Naive B cell (primary cell): ENCODE data around the gene CARD11. TPM values are rescaled to one million over a fixed set of nuclear protein-coding genes. Genes with fewer than 3 reads are reported as not detected.

ENCODE experiments used
- ATAC-seq, 2 donors: fragments of 150-1000 bp; cut with Tn5 transposase; 2 replicates each; pipeline ENCODE4 v1.10.0; 2021; ENCODE audit warnings: low read depth in 2 of 2, mild to moderate bottlenecking in 2 of 2, moderate library complexity in 2 of 2
- DNase-seq: peaks from one replicate; pipeline ENCODE4 v3.0.0; 2022
- H3K27ac Mint-ChIP-seq, 6 donors: one replicate each; pipeline ENCODE4 v1.8.0; 2020 to 2022; ENCODE audit warnings: mild to moderate bottlenecking in 6 of 6, mixed read lengths in 6 of 6, moderate library complexity in 5 of 6, inconsistent platforms in 2 of 6
- H3K27me3 Mint-ChIP-seq, 3 donors: one replicate each; pipeline ENCODE4 v1.8.0; 2021 to 2022; ENCODE audit warnings: mixed read lengths in 3 of 3, mild to moderate bottlenecking in 1 of 3
- H3K36me3 Mint-ChIP-seq, 2 donors: one replicate each; pipeline ENCODE4 v1.8.0; 2020 to 2022; ENCODE audit warnings: mixed read lengths in 2 of 2, inconsistent platforms in 1 of 2, mild to moderate bottlenecking in 1 of 2
- H3K4me1 Mint-ChIP-seq, 3 donors: one replicate each; pipeline ENCODE4 v1.8.0; 2020 to 2022; ENCODE audit warnings: mixed read lengths in 3 of 3, inconsistent platforms in 1 of 3, mild to moderate bottlenecking in 1 of 3, moderate library complexity in 1 of 3
- H3K4me3 Mint-ChIP-seq, 8 donors: one replicate each; pipeline ENCODE4 v1.8.0; 2020 to 2022; ENCODE audit warnings: mild to moderate bottlenecking in 8 of 8, mixed read lengths in 8 of 8, moderate library complexity in 8 of 8, inconsistent platforms in 2 of 8
- H3K9me3 Mint-ChIP-seq, 7 donors: one replicate each; pipeline ENCODE4 v1.8.0; 2020 to 2022; ENCODE audit warnings: mixed read lengths in 7 of 7, mild to moderate bottlenecking in 5 of 7, inconsistent platforms in 2 of 7, moderate library complexity in 1 of 7
- polyA plus RNA-seq, 6 donors: library from polyadenylated mRNA; unstranded; fragments of 300-500 nt; fragmentation: Illumina TruSeq; gene quantifications; one replicate each; pipeline ENCODE4 v1.2.3, GENCODE V29; 2021; ENCODE audit warnings: low read depth in 6 of 6

Gene CARD11
- polyA plus RNA-seq, 6 donors from 2014 or later, result 9.4 to 55.3 (median 17.5) TPM

DNA sequence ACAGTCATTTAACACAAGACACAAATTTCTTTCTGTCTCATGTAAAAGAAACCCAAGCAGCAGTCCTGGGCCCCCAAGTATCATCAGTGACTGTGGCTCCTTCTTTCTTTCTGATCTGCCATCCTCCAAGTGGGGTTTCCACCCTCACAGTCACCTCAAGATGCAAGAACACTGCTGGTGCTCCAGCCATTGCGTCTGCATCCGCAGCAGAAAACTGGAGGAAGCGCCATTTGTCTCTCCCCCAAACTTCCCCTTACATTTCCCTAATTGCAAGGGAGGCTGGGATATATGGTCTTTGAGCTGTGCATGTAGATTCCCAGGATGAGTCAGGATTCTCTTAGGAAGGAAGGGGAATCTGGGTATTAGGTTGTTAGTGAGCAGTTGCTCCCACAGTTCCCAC, 138.6 kb downstream of the CARD11 start:
- ATAC-seq, result no peak
- no peak overlapping the region for H3K4me3 Mint-ChIP-seq
- no peaks in the 10 kb centered on the region for H3K27me3 Mint-ChIP-seq
- DNase-seq, result no peak
- H3K9me3 Mint-ChIP-seq, result peaks cover 0 to 7% (median 3%) of the 10 kb centered on the region in 7 donors
- peaks cover 8 to 16% (median 14%) of the 10 kb centered on the region in 3 donors for H3K4me1 Mint-ChIP-seq
- peaks cover 16 to 37% of the 10 kb centered on the region in 2 donors for H3K36me3 Mint-ChIP-seq
- H3K27ac Mint-ChIP-seq, result peak overlapping the region in 3 of 6 donors; percentile 43 to 63 (median 52)

DNA sequence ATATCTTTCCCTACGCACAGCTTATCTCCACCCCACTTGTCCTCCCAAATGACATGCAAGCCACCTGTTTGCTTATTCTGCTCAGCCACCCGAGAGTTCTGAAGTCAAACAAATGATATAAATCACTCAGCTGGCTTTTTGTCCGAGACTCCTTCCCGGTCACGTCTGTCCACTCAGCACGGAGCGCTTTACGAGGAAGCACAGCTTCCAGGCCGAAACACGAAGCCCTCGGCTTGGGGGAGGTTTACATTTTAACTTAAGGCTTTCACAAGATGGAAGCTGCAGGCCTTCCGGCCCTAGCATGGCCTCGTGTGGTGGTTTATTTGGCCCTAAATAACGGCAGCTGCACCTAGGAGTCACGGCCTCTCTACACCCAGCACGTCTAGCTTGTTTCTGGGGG, 139.5 kb downstream of the CARD11 start:
- Mint-ChIP-seq H3K9me3 (peaks cover 0 to 9% (median 3%) of the 10 kb centered on the region in 7 donors), H3K27ac (peak overlapping the region in 3 of 6 donors; percentile 43 to 91 (median 73)), H3K27me3 (no peaks in the 10 kb centered on the region), H3K36me3 (peaks cover 16 to 37% of the 10 kb centered on the region in 2 donors), H3K4me3 (no peak overlapping the region), H3K4me1 (peaks cover 4 to 14% (median 10%) of the 10 kb centered on the region in 3 donors)
- ATAC-seq (no peak), DNase-seq (no peak)

DNA sequence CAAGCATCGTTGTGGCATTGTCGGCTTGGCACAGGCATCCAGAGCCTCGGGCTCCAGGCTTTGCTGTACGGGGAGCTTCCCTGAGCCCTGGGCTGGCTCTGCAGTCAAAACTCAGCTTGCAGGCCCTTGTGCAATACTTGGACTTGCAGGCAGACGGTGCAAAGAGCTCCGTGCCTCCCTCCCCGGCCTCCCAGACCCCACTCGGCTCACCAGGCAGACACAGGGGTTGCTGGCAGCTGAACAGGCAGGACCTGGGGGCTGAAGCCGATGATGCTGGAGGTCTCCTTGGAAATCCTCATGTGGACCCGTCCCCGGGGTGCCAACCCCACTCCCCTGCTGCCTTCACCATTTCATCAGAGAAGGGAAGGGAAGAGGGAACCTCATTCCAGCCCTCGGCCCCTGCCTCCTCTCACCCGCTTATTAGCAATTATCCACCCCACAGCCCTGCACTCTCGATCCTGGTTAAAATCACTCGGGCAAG, 139.9 kb downstream of the CARD11 start:
- Mint-ChIP-seq H3K4me1 (peaks cover 4 to 12% (median 9%) of the 10 kb centered on the region in 3 donors), H3K36me3 (peaks cover 16 to 37% of the 10 kb centered on the region in 2 donors), H3K9me3 (peaks cover 0 to 9% (median 3%) of the 10 kb centered on the region in 7 donors), H3K27ac (peak overlapping the region in 3 of 6 donors; percentile 43 to 91 (median 73)), H3K4me3 (no peak overlapping the region), H3K27me3 (no peaks in the 10 kb centered on the region)
- ATAC-seq (no peak), DNase-seq (no peak)

DNA sequence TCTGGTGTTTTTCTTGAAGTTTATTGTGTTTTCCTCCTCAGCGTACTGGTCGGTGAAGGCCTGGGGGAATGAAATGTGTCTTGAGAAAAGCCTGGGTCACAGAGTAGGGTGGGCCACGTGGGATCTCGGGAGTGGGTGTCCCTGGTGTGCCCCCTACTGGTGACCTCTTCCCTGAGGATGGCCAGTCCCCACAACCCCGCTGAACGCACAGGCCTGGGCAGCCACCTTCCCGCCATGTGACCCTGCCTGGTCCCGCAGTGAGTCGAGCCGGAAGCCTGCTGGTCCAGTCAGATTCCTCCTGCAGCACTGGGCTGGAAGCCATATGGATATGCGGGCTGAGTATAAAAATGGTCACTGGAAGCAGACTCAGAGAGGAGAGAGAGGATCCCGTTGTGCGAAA, 146.6 kb downstream of the CARD11 start:
- Mint-ChIP-seq H3K36me3 (no peaks in the 10 kb centered on the region), H3K9me3 (peaks cover 0 to 8% (median 0%) of the 10 kb centered on the region in 7 donors), H3K27me3 (no peaks in the 10 kb centered on the region), H3K27ac (peak overlapping the region in 2 of 6 donors; percentile 83 to 89), H3K4me3 (peak overlapping the region in 1 of 8 donors; percentile 9), H3K4me1 (peaks cover 19 to 38% (median 27%) of the 10 kb centered on the region in 3 donors)
- ATAC-seq, result no peak
- DNase-seq, result no peak

DNA sequence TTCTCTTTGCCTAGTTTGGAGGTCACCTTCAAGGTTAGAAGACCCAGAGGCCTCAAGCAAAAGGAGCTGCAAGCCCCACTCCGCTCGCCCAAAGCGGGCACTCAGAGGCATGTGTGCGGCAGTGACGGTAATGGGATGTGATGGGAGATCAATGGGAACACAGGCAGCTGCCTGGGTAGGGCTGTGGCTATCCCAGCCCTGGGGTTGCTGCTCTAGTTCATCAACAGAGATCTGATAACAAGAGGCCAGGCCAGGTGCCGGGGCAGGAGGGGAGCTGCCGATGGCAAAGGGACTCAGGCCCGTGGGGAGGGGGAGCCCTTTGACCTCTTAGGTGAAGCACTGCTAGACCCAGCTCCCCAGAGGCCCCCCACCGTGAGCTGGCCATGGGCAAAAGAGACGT, 147.5 kb downstream of the CARD11 start:
- peak overlapping the region in 3 of 8 donors; percentile 40 to 83 (median 81) for H3K4me3 Mint-ChIP-seq
- H3K4me1 Mint-ChIP-seq, result peaks cover 19 to 41% (median 27%) of the 10 kb centered on the region in 3 donors
- H3K36me3 Mint-ChIP-seq, result no peaks in the 10 kb centered on the region
- no peak for ATAC-seq
- no peaks in the 10 kb centered on the region for H3K27me3 Mint-ChIP-seq
- no peak for DNase-seq
- H3K9me3 Mint-ChIP-seq, result peaks cover 0 to 7% (median 0%) of the 10 kb centered on the region in 7 donors
- peak overlapping the region in 4 of 6 donors; percentile 60 to 92 (median 80) for H3K27ac Mint-ChIP-seq

DNA sequence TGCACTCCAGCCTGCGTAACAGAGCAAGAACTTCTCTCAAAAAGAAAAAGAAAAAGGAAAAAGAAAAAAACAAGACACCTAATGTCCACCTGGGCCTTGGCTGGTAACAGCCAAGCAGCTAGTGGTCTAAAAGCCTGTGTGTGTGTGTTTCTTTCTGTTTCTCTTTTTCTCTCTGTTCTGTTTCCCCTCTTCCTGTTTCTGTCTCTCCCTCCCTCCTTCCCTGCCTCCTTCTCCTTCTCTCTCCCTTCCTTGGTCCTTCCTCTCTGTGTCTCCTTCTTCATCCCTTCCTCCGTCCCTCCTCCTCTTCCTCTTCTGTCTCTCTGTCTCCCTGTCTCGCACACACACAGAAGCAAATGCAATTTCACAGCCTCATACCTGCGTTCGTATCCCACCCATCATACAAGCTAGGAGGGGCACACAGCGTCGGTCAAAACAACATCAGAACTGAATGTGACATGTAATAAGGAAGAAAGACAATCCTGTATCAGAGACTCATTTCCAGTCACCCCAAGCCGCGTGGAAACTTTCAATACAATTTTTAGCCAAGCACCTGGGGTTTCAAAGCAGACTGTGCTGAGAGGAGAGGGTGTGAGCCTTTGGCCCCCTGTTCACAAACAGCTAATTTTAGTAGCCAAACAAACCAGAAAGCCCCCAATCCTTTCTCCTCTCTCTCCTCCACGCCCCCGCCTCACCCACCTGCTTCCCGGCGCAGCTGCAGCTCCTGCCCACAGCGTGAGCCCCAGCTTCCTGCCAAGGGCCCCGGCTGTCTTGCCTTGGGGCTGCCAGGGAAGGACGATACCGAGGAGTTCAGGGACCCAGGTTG, 149.3 kb downstream of the CARD11 start:
- Mint-ChIP-seq H3K9me3 (peaks cover 0 to 6% (median 0%) of the 10 kb centered on the region in 7 donors), H3K27ac (peak overlapping the region; percentile 78 to 98 (median 94)), H3K27me3 (no peaks in the 10 kb centered on the region), H3K4me1 (peaks cover 22 to 43% (median 27%) of the 10 kb centered on the region in 3 donors), H3K4me3 (peak overlapping the region; percentile 75 to 96 (median 85)), H3K36me3 (no peaks in the 10 kb centered on the region)
- ATAC-seq (peak; percentile 70 to 73), DNase-seq (peak; percentile 61)

DNA sequence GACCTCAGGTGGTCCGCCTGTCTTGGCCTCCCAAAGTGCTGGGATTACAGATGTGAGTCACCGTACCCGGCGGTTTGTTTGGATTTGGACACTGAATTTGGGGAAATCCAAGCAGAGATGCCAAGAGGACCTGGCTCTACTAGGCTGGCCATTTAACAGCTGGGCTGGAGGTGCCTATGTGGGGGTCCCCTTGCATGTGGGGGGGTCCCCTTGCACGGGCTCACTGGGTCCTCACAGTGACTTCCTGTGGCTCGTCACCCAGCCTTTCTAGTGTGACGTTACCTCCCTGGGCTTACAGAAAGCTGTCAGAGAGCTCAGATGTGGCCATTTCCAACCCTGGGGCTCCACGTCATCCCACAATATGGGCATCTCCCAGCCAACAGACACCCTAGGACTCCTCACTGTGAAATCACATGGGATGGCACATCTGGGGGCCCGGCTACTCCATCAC, 150.2 kb downstream of the CARD11 start:
- H3K4me3 Mint-ChIP-seq, result peak overlapping the region; percentile 75 to 96 (median 85)
- DNase-seq (no peak), ATAC-seq (peak; percentile 21 to 26)
- no peaks in the 10 kb centered on the region for H3K27me3 Mint-ChIP-seq
- no peaks in the 10 kb centered on the region for H3K36me3 Mint-ChIP-seq
- peaks cover 22 to 43% (median 27%) of the 10 kb centered on the region in 3 donors for H3K4me1 Mint-ChIP-seq
- peaks cover 0 to 4% (median 0%) of the 10 kb centered on the region in 7 donors for H3K9me3 Mint-ChIP-seq
- H3K27ac Mint-ChIP-seq, result peak overlapping the region; percentile 51 to 98 (median 92)

DNA sequence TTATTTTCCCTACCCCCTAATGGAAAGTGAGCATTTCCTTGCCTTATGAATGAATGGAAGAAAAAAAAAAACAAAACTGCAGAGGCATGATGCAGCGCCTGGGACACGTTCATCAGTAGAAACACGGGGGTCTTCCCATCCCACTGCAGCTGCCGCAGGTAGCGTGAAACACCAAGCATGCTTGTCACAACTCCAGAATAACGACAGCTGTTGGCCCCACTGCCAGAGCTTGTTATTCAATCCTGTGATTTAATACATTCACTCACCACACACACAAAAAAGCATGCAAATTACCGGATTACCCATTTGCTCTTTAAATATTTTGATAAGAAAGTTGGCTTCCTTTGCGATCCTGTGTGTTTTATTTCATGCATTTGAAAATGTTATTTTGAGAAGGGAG, 151.1 kb downstream of the CARD11 start:
- peaks cover 22 to 43% (median 27%) of the 10 kb centered on the region in 3 donors for H3K4me1 Mint-ChIP-seq
- no peaks in the 10 kb centered on the region for H3K36me3 Mint-ChIP-seq
- no peaks in the 10 kb centered on the region for H3K9me3 Mint-ChIP-seq
- peak overlapping the region in 5 of 6 donors; percentile 13 to 91 (median 62) for H3K27ac Mint-ChIP-seq
- no peaks in the 10 kb centered on the region for H3K27me3 Mint-ChIP-seq
- peak overlapping the region; percentile 27 to 85 (median 72) for H3K4me3 Mint-ChIP-seq
- ATAC-seq (no peak), DNase-seq (no peak)

DNA sequence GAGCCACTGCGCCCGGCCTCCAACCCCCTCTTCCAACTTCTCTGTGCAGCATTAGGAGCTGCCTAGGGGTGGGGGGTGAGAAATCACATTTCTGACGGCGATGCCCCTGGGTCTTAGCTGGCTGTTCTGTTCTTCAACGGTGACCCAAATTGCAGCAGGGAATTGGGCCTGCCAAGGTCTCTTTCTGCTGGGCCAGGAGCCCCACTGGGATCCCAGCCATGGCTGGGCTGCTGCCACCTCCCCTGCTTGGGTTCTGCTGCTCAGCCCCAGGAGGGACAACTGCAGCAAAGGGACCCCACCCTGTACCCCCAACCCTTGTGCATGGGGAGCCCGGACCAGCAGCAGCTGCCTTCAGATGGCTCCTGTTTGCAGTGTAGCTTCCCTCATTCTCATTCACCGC, 155.9 kb downstream of the CARD11 start:
- Mint-ChIP-seq H3K36me3 (no peaks in the 10 kb centered on the region), H3K27ac (no peak overlapping the region), H3K9me3 (no peaks in the 10 kb centered on the region), H3K4me1 (peaks cover 11 to 19% (median 13%) of the 10 kb centered on the region in 3 donors), H3K27me3 (peaks cover 0 to 7% (median 0%) of the 10 kb centered on the region in 3 donors), H3K4me3 (no peak overlapping the region)
- DNase-seq (no peak), ATAC-seq (no peak)

DNA sequence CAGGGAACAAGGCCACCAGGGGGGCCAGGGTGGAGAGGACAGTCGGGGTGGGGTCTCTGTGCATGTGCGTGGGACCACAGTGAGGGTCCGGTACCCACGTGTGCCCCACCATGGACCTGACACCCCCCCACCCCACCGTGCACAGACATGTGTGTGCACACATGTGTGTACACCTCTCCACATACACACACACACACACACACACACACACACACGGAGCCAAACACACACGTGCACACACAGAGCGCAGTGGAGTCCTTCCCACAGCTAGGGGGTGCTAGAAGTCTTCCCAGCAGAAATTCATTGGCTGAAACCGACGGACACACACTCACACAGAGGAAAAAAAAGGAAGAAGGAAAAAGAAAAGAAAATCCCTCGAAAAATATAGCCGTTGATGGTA, 156.8 kb downstream of the CARD11 start:
- H3K4me3 Mint-ChIP-seq, result peak overlapping the region in 4 of 8 donors; percentile 2 to 30 (median 12)
- ATAC-seq (peak; percentile 78 to 85), DNase-seq (peak; percentile 52)
- peaks cover 0 to 7% (median 0%) of the 10 kb centered on the region in 3 donors for H3K27me3 Mint-ChIP-seq
- H3K36me3 Mint-ChIP-seq, result no peaks in the 10 kb centered on the region
- H3K27ac Mint-ChIP-seq, result peak overlapping the region in 5 of 6 donors; percentile 6 to 81 (median 46)
- H3K4me1 Mint-ChIP-seq, result peaks cover 7 to 14% (median 8%) of the 10 kb centered on the region in 3 donors
- H3K9me3 Mint-ChIP-seq, result no peaks in the 10 kb centered on the region

DNA sequence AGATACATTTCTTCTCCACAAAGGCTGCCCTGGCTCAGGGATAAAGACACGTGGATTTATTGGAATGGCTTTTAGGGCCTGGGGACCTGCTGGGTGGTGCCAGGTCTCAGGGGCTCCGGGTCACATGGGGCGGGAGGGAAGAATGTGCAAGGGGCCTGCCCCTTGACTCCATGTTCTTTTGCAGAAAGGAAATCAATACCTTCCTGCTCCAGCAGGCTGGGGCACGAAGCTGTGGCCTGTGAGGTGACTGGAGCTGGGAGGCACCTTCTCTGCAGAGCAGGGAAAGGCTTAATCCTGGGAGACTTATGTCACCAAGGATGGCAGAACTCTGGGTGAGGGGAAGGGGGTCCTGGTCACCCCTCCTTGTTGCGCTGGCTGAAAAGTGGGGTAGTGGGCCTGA, 157.3 kb downstream of the CARD11 start:
- Mint-ChIP-seq H3K27me3 (peaks cover 0 to 7% (median 0%) of the 10 kb centered on the region in 3 donors), H3K27ac (peak overlapping the region in 3 of 6 donors; percentile 46 to 86 (median 47)), H3K36me3 (no peaks in the 10 kb centered on the region), H3K4me1 (peaks cover 7 to 13% (median 8%) of the 10 kb centered on the region in 3 donors), H3K9me3 (no peaks in the 10 kb centered on the region), H3K4me3 (peak overlapping the region in 1 of 8 donors; percentile 47)
- no peak for ATAC-seq
- no peak for DNase-seq

DNA sequence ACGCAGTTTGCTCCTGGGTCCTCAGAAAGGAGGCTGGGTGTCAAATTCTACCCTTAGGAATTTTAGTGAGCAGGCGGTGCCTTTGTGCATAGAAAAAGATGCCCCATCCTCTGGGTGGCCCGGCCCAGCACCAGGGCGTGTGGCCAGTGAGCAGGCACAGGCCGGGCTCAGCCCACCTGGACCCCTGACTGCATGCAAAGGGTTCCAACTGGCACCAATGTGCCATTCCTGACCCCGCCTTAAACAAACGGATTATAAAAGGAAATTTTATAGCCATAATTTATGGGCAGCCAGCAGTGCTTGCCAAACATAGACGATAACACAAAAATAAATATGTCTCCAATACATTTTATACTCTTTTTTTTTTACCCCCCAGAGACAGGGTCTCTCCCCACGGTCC, 159.5 kb downstream of the CARD11 start:
- Mint-ChIP-seq H3K27ac (no peak overlapping the region), H3K4me1 (peaks cover 8 to 13% (median 8%) of the 10 kb centered on the region in 3 donors), H3K9me3 (no peaks in the 10 kb centered on the region), H3K36me3 (no peaks in the 10 kb centered on the region), H3K27me3 (peaks cover 0 to 7% (median 0%) of the 10 kb centered on the region in 3 donors), H3K4me3 (no peak overlapping the region)
- DNase-seq, result no peak
- no peak for ATAC-seq

DNA sequence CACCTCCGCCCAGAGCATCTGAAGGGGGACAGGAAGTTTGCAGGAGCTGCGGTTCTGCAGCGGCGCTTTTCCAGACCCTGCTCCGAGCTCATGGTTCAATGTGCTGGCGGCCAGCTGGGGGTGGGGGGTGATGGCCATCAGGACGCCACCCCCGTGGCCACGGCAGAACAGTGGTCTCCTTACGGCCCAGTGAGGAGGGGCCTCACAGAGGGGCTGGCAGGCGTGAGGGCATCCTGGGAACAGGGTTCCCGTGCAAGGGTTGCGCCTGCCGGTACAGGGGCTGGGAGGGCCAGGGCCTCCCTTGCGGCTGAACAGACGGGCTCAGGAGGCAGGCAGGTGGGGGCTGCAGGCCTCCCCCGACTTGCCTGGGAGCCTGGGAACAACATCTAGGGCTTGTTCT, 160.6 kb downstream of the CARD11 start:
- no peaks in the 10 kb centered on the region for H3K9me3 Mint-ChIP-seq
- no peak overlapping the region for H3K4me3 Mint-ChIP-seq
- H3K36me3 Mint-ChIP-seq, result no peaks in the 10 kb centered on the region
- ATAC-seq, result no peak
- peaks cover 15 to 24% (median 19%) of the 10 kb centered on the region in 3 donors for H3K4me1 Mint-ChIP-seq
- DNase-seq, result no peak
- H3K27me3 Mint-ChIP-seq, result peaks cover 0 to 7% (median 0%) of the 10 kb centered on the region in 3 donors
- H3K27ac Mint-ChIP-seq, result no peak overlapping the region
